SK-N-SH treated with all-trans-retinoic acid at 6 μM for 48 hours (cell line): ENCODE results near the gene LCN2.

Experiments used
- ATAC-seq: fragments of 200-7000 bp; cut with Tn5 transposase; 3 replicates; pipeline ENCODE4 v1.9.1; 2020; ENCODE audit warnings: mild to moderate bottlenecking, moderate library complexity
- ARNTL ChIP-seq: fragments of 450-650 bp; formaldehyde crosslinking; IDR thresholded peaks from 2 replicates; pipeline ENCODE4 v1.5.0; 2020; ENCODE audit warnings: low read depth, mild to moderate bottlenecking, moderate library complexity, borderline replicate concordance
- BACH2 ChIP-seq: fragments of 250-450 bp; sonication (Bioruptor Pico); IDR thresholded peaks from 2 replicates; pipeline ENCODE4 v1.9.0; 2021; ENCODE audit warnings: mild to moderate bottlenecking, borderline replicate concordance
- ESRRG ChIP-seq: fragments of 250-450 bp; sonication (Bioruptor Pico); IDR thresholded peaks from 2 replicates; pipeline ENCODE4 v1.6.1; 2021; ENCODE audit warnings: mild to moderate bottlenecking
- GLIS3 ChIP-seq: fragments of 250-450 bp; sonication (Bioruptor Pico); IDR thresholded peaks from 2 replicates; pipeline ENCODE4 v1.5.0; 2020; ENCODE audit warnings: mild to moderate bottlenecking, moderate library complexity
- OSR1 ChIP-seq: fragments of 250-450 bp; sonication (Bioruptor Pico); IDR thresholded peaks from 2 replicates; pipeline ENCODE4 v1.8.0; 2022; ENCODE audit warnings: moderate library complexity, mild to moderate bottlenecking, inconsistent platforms
- POU6F1 ChIP-seq: fragments of 250-450 bp; sonication (Bioruptor Pico); IDR thresholded peaks from 2 replicates; pipeline ENCODE4 v1.8.0; 2021; ENCODE audit warnings: low read depth, mild to moderate bottlenecking, moderate library complexity, borderline replicate concordance
- PPARA ChIP-seq: fragments of 250-450 bp; sonication (Bioruptor Pico); IDR thresholded peaks from 2 replicates; pipeline ENCODE4 v1.5.0; 2020; ENCODE audit warnings: mild to moderate bottlenecking, borderline replicate concordance
- RARB ChIP-seq: fragments of 250-450 bp; sonication (Bioruptor Pico); IDR thresholded peaks from 2 replicates; pipeline ENCODE4 v1.8.0; 2021; ENCODE audit warnings: mild to moderate bottlenecking, moderate library complexity
- SNAI2 ChIP-seq: fragments of 250-450 bp; sonication (Bioruptor Pico); IDR thresholded peaks from 2 replicates; pipeline ENCODE4 v1.5.0; 2020; ENCODE audit warnings: mild to moderate bottlenecking, moderate library complexity
- TCF4 ChIP-seq: fragments of 250-450 bp; sonication (Bioruptor Pico); IDR thresholded peaks from 2 replicates; pipeline ENCODE4 v1.8.0; 2021; ENCODE audit warnings: mild to moderate bottlenecking, moderate library complexity, borderline replicate concordance
- TOX ChIP-seq: fragments of 250-450 bp; sonication (Bioruptor Pico); IDR thresholded peaks from 2 replicates; pipeline ENCODE4 v1.8.0; 2021; ENCODE audit warnings: mild to moderate bottlenecking, moderate library complexity, borderline replicate concordance
- ZFP3 ChIP-seq: fragments of 250-450 bp; sonication (Bioruptor Pico); IDR thresholded peaks from 2 replicates; pipeline ENCODE4 v1.5.0; 2020; ENCODE audit warnings: mild to moderate bottlenecking, moderate library complexity
- ZFP30 ChIP-seq: fragments of 450-650 bp; formaldehyde crosslinking; IDR thresholded peaks from 2 replicates; pipeline ENCODE4 v1.5.0; 2022; ENCODE audit warnings: mild to moderate bottlenecking, moderate library complexity
- ZNF565 ChIP-seq: fragments of 450-650 bp; formaldehyde crosslinking; conservative IDR thresholded peaks from 2 replicates; pipeline ENCODE4 v1.5.0; 2020; ENCODE audit warnings: low read depth, mild to moderate bottlenecking, moderate library complexity
- ZNF8 ChIP-seq: fragments of 450-650 bp; formaldehyde crosslinking; IDR thresholded peaks from 2 replicates; pipeline ENCODE4 v1.5.0; 2020; ENCODE audit warnings: mild to moderate bottlenecking, moderate library complexity
- TF ChIP-seq, protein P1 (sequence below): fragments of 250-450 bp; sonication (Bioruptor Pico); IDR thresholded peaks from 2 replicates; pipeline ENCODE4 v1.5.0; 2020; ENCODE audit warnings: mild to moderate bottlenecking, moderate library complexity
- TF ChIP-seq, protein P2 (sequence below): fragments of 250-450 bp; sonication (Bioruptor Pico); IDR thresholded peaks from 2 replicates; pipeline ENCODE4 v1.5.1; 2020; ENCODE audit warnings: low read depth, mild to moderate bottlenecking, moderate library complexity
- TF ChIP-seq, protein P3 (sequence below): fragments of 250-450 bp; sonication (Bioruptor Pico); IDR thresholded peaks from 2 replicates; pipeline ENCODE4 v1.5.1; 2021; ENCODE audit warnings: mild to moderate bottlenecking, moderate library complexity

LCN2 gene

DNA sequence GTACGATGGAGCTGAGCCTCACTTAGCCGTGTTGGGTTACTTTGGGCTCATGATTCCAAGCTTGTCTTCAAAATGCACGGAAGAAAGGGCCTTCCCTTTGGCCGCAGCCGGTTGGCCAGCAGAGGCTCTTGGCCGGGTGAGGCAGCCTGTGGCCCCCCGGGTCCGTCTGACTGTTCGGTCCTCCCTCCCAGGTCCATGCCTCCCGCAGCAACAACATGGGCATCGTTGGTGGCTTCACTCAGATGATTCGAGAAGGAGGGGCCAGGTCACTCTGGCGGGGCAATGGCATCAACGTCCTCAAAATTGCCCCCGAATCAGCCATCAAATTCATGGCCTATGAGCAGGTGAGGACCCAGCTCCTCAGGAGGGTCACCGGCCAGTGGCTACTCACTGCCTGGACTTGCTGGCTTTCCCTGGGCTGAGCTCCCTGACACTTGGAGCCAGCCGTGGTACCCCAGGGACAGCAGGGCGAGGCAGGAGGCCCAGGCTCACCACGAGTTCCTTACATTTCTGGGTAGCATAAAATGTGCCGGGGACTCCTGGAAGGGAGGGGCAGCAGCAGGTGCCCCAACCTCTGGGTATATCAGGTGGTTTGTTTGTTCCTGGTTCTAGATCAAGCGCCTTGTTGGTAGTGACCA, 43.6 kb upstream of the LCN2 start:
- no peak for ATAC-seq
- no peak for TF ChIP-seq OSR1 (CRISPR knock-in tag)

DNA sequence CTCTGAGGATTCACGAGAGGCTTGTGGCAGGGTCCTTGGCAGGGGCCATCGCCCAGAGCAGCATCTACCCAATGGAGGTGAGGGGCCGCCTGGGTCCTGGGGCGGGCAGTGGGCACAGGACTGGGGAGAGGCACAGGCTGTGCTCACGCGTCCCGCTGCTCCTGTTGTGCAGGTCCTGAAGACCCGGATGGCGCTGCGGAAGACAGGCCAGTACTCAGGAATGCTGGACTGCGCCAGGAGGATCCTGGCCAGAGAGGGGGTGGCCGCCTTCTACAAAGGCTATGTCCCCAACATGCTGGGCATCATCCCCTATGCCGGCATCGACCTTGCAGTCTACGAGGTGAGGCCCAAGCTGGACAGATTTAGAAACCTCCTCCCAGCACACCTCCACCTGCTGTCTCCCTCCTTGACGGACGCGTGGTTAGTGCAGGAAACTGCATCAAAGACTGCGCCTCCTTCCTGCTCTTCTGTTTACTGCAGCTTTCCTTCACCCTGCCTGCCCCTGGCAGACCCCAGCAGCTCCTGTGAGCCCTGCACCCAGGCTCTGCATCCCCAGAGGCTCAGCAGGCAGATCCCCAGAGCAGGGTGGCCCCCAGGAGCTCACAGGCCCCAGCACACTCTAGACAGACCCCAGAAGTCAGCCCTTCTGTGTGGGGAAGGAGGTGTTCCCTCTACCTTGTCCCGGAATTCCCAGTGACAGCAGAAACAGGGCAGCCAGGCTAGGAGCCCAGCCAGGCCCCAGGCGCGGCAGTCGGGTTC, 42.9 kb upstream of the LCN2 start:
- no peak for ATAC-seq
- TF ChIP-seq, protein P1, sequence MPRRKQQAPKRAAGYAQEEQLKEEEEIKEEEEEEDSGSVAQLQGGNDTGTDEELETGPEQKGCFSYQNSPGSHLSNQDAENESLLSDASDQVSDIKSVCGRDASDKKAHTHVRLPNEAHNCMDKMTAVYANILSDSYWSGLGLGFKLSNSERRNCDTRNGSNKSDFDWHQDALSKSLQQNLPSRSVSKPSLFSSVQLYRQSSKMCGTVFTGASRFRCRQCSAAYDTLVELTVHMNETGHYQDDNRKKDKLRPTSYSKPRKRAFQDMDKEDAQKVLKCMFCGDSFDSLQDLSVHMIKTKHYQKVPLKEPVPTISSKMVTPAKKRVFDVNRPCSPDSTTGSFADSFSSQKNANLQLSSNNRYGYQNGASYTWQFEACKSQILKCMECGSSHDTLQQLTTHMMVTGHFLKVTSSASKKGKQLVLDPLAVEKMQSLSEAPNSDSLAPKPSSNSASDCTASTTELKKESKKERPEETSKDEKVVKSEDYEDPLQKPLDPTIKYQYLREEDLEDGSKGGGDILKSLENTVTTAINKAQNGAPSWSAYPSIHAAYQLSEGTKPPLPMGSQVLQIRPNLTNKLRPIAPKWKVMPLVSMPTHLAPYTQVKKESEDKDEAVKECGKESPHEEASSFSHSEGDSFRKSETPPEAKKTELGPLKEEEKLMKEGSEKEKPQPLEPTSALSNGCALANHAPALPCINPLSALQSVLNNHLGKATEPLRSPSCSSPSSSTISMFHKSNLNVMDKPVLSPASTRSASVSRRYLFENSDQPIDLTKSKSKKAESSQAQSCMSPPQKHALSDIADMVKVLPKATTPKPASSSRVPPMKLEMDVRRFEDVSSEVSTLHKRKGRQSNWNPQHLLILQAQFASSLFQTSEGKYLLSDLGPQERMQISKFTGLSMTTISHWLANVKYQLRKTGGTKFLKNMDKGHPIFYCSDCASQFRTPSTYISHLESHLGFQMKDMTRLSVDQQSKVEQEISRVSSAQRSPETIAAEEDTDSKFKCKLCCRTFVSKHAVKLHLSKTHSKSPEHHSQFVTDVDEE (CRISPR knock-in tag) = no peak
- TF ChIP-seq POU6F1 (CRISPR knock-in tag) = no peak
- TF ChIP-seq ZFP30 (CRISPR knock-in tag) = no peak
- TF ChIP-seq, protein P2, sequence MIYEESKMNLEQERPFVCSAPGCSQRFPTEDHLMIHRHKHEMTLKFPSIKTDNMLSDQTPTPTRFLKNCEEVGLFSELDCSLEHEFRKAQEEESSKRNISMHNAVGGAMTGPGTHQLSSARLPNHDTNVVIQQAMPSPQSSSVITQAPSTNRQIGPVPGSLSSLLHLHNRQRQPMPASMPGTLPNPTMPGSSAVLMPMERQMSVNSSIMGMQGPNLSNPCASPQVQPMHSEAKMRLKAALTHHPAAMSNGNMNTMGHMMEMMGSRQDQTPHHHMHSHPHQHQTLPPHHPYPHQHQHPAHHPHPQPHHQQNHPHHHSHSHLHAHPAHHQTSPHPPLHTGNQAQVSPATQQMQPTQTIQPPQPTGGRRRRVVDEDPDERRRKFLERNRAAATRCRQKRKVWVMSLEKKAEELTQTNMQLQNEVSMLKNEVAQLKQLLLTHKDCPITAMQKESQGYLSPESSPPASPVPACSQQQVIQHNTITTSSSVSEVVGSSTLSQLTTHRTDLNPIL (CRISPR knock-in tag) = no peak
- no peak for TF ChIP-seq ZNF565 (CRISPR knock-in tag)
- no peak for TF ChIP-seq OSR1 (CRISPR knock-in tag)
- TF ChIP-seq ARNTL (CRISPR knock-in tag) = no peak

GRCh38 chr9:128106940-128107467, 42.2 kb upstream of the LCN2 start:
- ATAC-seq = no peak
- TF ChIP-seq ESRRG = no peak
- TF ChIP-seq BACH2 = no peak
- TF ChIP-seq POU6F1 (CRISPR knock-in tag) = no peak
- TF ChIP-seq, protein P3, sequence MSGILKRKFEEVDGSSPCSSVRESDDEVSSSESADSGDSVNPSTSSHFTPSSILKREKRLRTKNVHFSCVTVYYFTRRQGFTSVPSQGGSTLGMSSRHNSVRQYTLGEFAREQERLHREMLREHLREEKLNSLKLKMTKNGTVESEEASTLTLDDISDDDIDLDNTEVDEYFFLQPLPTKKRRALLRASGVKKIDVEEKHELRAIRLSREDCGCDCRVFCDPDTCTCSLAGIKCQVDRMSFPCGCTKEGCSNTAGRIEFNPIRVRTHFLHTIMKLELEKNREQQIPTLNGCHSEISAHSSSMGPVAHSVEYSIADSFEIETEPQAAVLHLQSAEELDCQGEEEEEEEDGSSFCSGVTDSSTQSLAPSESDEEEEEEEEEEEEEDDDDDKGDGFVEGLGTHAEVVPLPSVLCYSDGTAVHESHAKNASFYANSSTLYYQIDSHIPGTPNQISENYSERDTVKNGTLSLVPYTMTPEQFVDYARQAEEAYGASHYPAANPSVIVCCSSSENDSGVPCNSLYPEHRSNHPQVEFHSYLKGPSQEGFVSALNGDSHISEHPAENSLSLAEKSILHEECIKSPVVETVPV = no peak
- TF ChIP-seq GLIS3 = no peak
- TF ChIP-seq SNAI2 (CRISPR knock-in tag) = no peak
- TF ChIP-seq TCF4 (CRISPR knock-in tag) = no peak
- no peak for TF ChIP-seq ZFP3

DNA sequence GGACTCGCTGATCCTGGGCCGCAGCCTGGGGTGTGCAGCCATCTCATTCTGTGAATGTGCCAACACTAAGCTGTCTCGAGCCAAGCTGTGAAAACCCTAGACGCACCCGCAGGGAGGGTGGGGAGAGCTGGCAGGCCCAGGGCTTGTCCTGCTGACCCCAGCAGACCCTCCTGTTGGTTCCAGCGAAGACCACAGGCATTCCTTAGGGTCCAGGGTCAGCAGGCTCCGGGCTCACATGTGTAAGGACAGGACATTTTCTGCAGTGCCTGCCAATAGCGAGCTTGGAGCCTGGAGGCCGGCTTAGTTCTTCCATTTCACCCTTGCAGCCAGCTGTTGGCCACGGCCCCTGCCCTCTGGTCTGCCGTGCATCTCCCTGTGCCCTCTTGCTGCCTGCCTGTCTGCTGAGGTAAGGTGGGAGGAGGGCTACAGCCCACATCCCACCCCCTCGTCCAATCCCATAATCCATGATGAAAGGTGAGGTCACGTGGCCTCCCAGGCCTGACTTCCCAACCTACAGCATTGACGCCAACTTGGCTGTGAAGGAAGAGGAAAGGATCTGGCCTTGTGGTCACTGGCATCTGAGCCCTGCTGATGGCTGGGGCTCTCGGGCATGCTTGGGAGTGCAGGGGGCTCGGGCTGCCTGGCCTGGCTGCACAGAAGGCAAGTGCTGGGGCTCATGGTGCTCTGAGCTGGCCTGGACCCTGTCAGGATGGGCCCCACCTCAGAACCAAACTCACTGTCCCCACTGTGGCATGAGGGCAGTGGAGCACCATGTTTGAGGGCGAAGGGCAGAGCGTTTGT, 41.6 kb upstream of the LCN2 start:
- ATAC-seq = no peak
- TF ChIP-seq SNAI2 (CRISPR knock-in tag) = no peak
- no peak for TF ChIP-seq RARB (CRISPR knock-in tag)
- no peak for TF ChIP-seq PPARA (CRISPR knock-in tag)
- TF ChIP-seq, protein P3 = no peak
- TF ChIP-seq ARNTL (CRISPR knock-in tag) = no peak
- no peak for TF ChIP-seq ZFP3
- TF ChIP-seq TOX (CRISPR knock-in tag) = no peak
- TF ChIP-seq ZNF8 (CRISPR knock-in tag) = no peak
- no peak for TF ChIP-seq POU6F1 (CRISPR knock-in tag)
- TF ChIP-seq ZFP30 (CRISPR knock-in tag) = no peak
- TF ChIP-seq, protein P2 (CRISPR knock-in tag) = no peak
- no peak for TF ChIP-seq ESRRG
- TF ChIP-seq BACH2 = no peak
